ENCODE data around the gene FHIT. TPM values are rescaled to one million over a fixed set of nuclear protein-coding genes. Genes with fewer than 3 reads are reported as not detected.

The FHIT gene
- total RNA-seq, 1 experiment from 2014 or later: 20.1 TPM

- Mint-ChIP-seq H3K4me1 (ENCODE audit: insufficient read depth, unreplicated experiment) (no peaks in the 10 kb centered on the region), H3K36me3 (ENCODE audit: insufficient read depth, unreplicated experiment) (no peaks in the 10 kb centered on the region), H3K27ac (ENCODE audit: low read depth, unreplicated experiment) (no peak overlapping the region), H3K27me3 (ENCODE audit: insufficient read depth, unreplicated experiment) (no peaks in the 10 kb centered on the region), H3K4me3 (ENCODE audit: unreplicated experiment) (no peak overlapping the region), H3K9me3 (ENCODE audit: unreplicated experiment) (no peaks in the 10 kb centered on the region)
- CTCF ChIA-PET: interaction anchor here (1.4 kb wide), 1 partner anchor 9 kb away, joined by 5 read pairs; no protein-coding TSS in a partner anchor
- no peak for DNase-seq (ENCODE audit: unreplicated experiment)
- no peak for TF ChIP-seq CTCF (IDR thresholded peaks at IDR 0.05; ENCODE audit: unreplicated experiment)
- POLR2A ChIA-PET: interaction anchor here (0.7 kb wide), 1 partner anchor 423 kb away, joined by 3 read pairs; no protein-coding TSS in a partner anchor
- BruUV-seq (replicated peaks): no TSS peak
- intact Hi-C loops (cut with micrococcal nuclease): no loop called here
Measured at GRCh38 chr3:60424034-60424433, 827.2 kb downstream of the FHIT start.

- no peaks in the 10 kb centered on the region for H3K9me3 Mint-ChIP-seq (ENCODE audit: unreplicated experiment)
- DNase-seq (ENCODE audit: unreplicated experiment): no peak
- no peak overlapping the region for H3K4me3 Mint-ChIP-seq (ENCODE audit: unreplicated experiment)
- H3K36me3 Mint-ChIP-seq (ENCODE audit: insufficient read depth, unreplicated experiment): no peaks in the 10 kb centered on the region
- CTCF ChIA-PET: interaction anchor here (1.4 kb wide), 1 partner anchor 9 kb away, joined by 5 read pairs; no protein-coding TSS in a partner anchor
- BruUV-seq (replicated peaks): no TSS peak
- POLR2A ChIA-PET: no interaction called here
- H3K4me1 Mint-ChIP-seq (ENCODE audit: insufficient read depth, unreplicated experiment): no peaks in the 10 kb centered on the region
- H3K27ac Mint-ChIP-seq (ENCODE audit: low read depth, unreplicated experiment): no peak overlapping the region
- intact Hi-C loops (cut with micrococcal nuclease): no loop called here
- no peaks in the 10 kb centered on the region for H3K27me3 Mint-ChIP-seq (ENCODE audit: insufficient read depth, unreplicated experiment)
- no peak for TF ChIP-seq CTCF (IDR thresholded peaks at IDR 0.05; ENCODE audit: unreplicated experiment)
Measured at GRCh38 chr3:60423556-60423955, 827.7 kb downstream of the FHIT start.

DNA sequence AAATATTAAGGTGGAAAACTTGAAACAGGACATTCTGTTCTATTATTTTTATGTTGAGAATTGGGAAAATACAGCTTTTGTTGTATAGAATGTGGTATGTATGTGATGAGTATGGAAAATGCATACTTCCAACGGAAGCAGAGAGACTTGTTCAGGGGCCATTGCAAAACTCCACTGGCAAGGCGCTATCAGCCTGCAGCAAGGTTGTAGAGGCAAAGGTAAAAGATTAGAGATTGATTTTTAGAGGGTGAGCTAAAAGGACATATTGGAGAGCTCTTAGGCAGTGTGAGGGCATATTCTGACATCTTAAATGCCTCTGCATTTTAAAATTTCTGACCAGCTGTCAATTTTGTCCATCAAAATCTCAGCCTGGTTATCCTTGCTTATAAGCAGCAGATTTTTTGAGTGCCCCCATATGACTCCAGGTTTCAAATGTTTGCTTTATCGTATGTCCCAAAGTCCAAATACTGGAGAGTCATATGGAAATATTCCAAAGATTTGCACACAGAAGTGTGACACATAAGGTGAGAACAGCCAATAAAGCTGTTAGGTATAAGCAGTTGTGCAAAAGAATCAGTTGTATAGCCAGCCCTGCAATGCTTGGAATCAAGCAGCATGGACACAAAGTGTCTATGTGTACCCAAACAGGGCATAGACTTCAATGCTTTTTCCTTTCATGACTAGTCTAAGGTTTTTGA lies 829.4 kb downstream of the FHIT start:
- ChIA-PET POLR2A (interaction anchor here (0.6 to 1.1 kb wide), 3 partner anchors 42 to 335 kb away, joined by 3 to 4 read pairs (median 3); no protein-coding TSS in a partner anchor), CTCF (interaction anchor here (0.6 to 0.7 kb wide), 2 partner anchors 757 to 1080 kb away, joined by 3 read pairs; no protein-coding TSS in a partner anchor)
- no peaks in the 10 kb centered on the region for H3K9me3 Mint-ChIP-seq (ENCODE audit: unreplicated experiment)
- intact Hi-C loops (cut with micrococcal nuclease): no loop called here
- H3K4me3 Mint-ChIP-seq (ENCODE audit: unreplicated experiment): no peak overlapping the region
- no peaks in the 10 kb centered on the region for H3K36me3 Mint-ChIP-seq (ENCODE audit: insufficient read depth, unreplicated experiment)
- no peak for DNase-seq (ENCODE audit: unreplicated experiment)
- no peak for TF ChIP-seq CTCF (IDR thresholded peaks at IDR 0.05; ENCODE audit: unreplicated experiment)
- no peak overlapping the region for H3K27ac Mint-ChIP-seq (ENCODE audit: low read depth, unreplicated experiment)
- H3K27me3 Mint-ChIP-seq (ENCODE audit: insufficient read depth, unreplicated experiment): no peaks in the 10 kb centered on the region
- BruUV-seq (replicated peaks): no TSS peak
- H3K4me1 Mint-ChIP-seq (ENCODE audit: insufficient read depth, unreplicated experiment): no peaks in the 10 kb centered on the region

DNA sequence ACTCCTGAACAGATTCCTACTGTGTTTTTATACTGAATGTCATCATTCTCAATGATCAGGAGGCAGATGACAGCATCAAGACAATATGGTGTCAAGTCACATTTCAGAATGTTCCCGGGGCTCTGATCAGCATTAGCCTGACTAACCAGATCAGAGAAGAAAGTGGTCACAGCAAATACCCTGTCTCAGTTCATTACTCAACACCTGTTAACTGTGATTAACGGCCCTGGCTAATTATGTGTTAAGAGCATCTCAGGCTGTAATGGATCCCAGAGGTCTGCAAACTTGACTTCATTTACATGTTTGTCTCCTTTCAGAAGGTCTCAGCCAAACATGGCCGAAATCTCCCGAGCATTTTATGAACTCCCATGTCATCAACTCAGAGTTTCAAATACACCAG lies 833.7 kb downstream of the FHIT start:
- no peak for TF ChIP-seq CTCF (IDR thresholded peaks at IDR 0.05; ENCODE audit: unreplicated experiment)
- intact Hi-C loops (cut with micrococcal nuclease): no loop called here
- H3K27me3 Mint-ChIP-seq (ENCODE audit: insufficient read depth, unreplicated experiment): no peaks in the 10 kb centered on the region
- no peak overlapping the region for H3K4me3 Mint-ChIP-seq (ENCODE audit: unreplicated experiment)
- no peak overlapping the region for H3K27ac Mint-ChIP-seq (ENCODE audit: low read depth, unreplicated experiment)
- ChIA-PET CTCF (interaction anchor here (0.7 kb wide), 2 partner anchors 599 to 1802 kb away, joined by 3 read pairs; no protein-coding TSS in a partner anchor), POLR2A (no interaction called here)
- BruUV-seq (replicated peaks): no TSS peak
- no peaks in the 10 kb centered on the region for H3K36me3 Mint-ChIP-seq (ENCODE audit: insufficient read depth, unreplicated experiment)
- no peaks in the 10 kb centered on the region for H3K4me1 Mint-ChIP-seq (ENCODE audit: insufficient read depth, unreplicated experiment)
- no peaks in the 10 kb centered on the region for H3K9me3 Mint-ChIP-seq (ENCODE audit: unreplicated experiment)
- DNase-seq (ENCODE audit: unreplicated experiment): no peak

Measured in MCF 10A (cell line).